GM19468 (cell line): Measurements from ENCODE around the gene GMDS.

ENCODE experiments used
- ATAC-seq: cut with Tn5 transposase; IDR thresholded peaks from one replicate; pipeline ENCODE4 v1.9.1; 2021; ENCODE audit warnings: mild to moderate bottlenecking, moderate library complexity, moderate number of reproducible peaks; ENCODE audit not compliant: unreplicated experiment; ENCODE audit errors: extremely low read depth

GMDS gene

DNA sequence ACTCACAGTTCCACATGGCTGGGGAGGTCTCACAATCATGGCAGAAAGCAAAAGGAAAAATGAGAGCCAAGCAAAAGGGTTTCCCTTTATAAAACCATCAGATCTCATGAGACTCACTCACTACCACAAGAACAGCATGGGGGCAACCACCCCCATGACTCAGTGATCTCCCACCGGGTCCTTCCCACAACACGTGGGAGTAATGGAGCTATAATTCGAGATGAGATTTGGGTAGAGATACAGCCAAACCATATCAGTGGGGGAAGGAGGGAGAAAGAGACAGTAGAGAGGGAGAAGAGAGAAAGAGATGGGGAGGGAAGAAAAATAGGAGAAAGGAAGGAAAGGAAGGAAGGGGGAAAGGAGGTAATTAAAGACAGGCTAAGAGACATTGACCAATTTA, 30.1 kb downstream of the GMDS start:
- no peak for ATAC-seq

DNA sequence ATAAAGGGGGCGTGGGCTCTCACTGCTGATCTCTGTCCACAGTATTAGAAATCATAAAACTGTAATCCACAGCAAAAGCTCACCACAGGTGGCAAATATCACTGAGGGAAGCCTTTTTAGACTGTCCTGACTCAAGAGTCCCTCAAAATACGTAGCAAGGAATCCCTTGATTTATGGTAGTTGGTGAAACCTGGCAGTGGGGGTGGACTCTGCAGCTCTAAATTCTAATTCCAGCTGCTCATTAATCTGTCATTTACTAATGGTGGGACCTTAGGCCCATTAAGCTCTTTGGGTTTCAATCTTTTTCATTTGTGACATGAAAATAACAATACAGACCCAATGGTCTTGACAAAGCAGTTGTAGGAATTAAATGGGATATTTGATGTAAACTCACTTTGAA, 32.3 kb downstream of the GMDS start:
- ATAC-seq, result no peak

DNA sequence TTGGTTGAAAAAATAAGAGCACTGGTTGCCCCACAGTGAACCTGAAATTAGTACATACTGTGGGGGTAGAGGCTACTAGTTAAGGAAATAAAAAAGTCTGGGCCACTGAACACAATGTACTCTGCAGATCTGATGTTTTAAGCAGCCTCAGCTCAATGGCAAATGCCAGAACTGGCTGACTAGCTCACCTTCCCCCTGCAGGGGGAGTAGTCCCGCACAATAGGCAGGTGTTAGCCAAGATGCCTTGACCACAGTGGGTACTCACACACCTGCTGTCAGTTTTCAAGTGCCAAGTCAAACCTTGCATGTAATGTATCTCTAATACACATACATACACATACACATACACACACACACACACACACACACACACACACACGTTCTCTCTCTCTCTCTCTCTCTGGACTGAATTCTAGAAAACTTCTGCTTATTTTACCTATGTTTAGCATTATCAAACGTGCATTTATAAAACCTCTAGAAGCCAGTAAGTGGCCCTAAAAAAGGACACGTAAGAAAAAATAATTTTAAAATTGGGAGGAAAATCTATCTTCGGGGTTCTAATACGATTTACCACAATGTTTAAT, 36.1 kb downstream of the GMDS start:
- peak; percentile 63 for ATAC-seq

GRCh38 chr6:2208468-2208867, 36.9 kb downstream of the GMDS start:
- no peak for ATAC-seq

DNA sequence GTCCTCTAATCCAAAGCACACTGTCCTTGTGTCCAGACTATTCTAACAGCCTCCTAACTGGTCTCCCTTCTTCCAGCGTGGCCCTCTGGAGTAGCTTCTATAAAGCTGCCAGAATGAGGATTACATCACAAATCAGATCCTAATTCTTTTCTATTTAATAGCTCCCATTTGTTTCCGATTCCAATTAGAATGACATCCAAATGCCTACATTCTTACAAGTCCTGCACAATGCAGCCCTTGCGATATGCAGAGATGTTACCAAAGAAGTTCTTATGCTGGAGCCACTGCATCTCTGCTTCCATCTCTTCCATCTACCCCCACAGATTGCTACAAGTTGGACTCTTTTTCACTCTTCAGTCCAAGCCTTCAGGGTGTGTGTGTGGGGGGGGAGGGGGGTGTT, 40.0 kb downstream of the GMDS start:
- ATAC-seq, result no peak

- no peak for ATAC-seq
These were observed 41.1 kb downstream of the GMDS start for GRCh38 chr6:2204272-2204671.

- ATAC-seq, result no peak
These were observed 42.1 kb downstream of the GMDS start for GRCh38 chr6:2203264-2203663.

DNA sequence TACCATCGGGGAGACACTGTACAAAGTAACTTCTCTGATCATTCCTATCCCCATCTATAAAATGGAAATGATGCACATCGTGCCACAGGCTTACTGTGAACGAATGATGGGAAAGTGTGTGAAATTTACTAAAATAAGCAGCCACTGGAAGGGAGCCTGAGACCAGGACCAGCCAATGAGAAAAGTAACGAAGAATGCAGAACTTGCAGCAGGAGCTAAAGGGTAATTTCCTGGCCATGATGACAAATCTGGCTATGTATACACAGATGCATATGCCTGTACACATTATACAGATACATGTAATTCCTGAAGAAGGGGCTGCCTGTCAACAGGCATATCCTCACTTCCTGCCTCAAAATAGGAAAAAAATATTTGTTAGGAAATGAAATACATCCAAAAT, 47.4 kb downstream of the GMDS start:
- ATAC-seq, result no peak

DNA sequence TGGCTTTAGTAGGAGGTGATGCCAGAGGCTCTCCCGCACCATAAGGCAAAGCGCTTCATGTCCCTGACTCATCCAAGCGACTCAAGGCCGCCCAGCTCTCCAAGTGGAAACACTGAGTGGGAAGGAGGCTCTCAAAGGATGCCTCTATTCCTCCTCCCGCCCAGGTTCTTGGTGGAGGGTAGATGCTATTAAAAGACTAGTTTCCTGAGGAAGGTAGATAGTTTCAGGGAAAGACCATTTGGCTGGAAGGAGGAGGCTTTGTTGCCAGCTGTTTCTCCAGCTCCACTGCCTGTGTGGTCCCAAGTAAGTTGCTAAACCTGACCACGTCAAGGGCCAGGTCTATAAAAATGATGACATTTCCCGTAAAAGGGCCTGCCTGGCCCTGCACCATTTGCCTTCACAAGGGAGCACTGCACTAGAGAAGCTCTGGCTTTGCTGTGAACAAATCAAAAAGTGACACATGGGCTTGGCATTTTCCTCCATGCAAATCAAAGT, 48.2 kb downstream of the GMDS start:
- no peak for ATAC-seq

GRCh38 chr6:2196079-2196679, 49.2 kb downstream of the GMDS start:
- ATAC-seq, result no peak

- ATAC-seq, result no peak
These were observed 50.8 kb downstream of the GMDS start for GRCh38 chr6:2194643-2195042.

DNA sequence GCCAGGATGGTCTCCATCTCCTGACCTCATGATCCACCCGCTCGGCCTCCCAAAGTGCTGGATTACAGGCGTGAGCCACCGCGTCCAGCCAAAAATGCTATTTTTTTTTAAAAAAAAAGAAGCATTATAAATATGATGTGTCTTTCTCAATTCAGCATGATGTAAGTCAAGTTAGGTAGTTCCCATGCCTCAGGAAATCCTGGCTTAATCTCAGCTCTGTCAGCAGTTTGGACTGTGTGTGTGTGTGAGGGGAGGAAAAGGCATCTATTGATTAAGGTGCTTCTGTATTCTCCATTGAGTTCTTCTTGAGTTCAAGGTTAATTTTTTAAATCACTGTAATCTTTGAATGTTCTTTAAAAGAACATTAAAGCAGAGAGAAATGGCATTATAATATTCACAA, 51.5 kb downstream of the GMDS start:
- ATAC-seq, result no peak

DNA sequence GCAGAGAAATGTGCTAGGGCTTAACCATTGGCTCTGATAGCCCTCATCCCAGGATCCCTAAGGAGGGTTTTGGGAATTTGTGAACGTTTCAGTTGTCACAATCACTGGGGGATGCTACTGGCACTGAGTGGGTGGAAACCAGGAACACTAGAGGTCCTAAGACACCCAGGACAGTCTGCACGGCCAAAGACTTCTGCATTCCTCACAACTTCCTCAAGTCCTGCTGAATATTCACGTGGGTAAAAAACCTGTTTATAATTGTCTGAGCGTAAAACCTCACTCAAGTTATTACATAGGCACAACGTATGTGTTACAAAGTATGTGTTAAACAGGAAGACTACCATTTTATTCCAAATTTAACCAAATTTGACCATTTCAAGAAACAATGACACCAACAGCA, 52.4 kb downstream of the GMDS start:
- no peak for ATAC-seq

DNA sequence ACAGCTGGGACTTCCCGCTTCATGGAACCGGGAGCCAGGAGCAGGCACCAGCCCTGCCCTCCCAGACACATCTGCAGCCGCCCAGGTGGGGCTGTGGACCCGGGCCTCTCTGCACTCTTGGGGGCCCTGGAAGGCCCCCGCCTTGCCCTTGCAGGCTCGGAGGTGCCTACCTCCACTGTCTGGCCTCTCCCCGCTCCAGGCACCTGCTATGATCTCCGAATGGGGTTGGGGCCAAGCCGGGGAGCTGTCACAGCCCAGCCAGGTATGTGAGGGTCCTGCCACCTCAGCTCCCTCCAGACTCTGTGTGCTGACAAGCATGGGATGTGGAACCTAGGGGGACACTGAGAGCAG, 54.0 kb downstream of the GMDS start:
- ATAC-seq, result no peak

DNA sequence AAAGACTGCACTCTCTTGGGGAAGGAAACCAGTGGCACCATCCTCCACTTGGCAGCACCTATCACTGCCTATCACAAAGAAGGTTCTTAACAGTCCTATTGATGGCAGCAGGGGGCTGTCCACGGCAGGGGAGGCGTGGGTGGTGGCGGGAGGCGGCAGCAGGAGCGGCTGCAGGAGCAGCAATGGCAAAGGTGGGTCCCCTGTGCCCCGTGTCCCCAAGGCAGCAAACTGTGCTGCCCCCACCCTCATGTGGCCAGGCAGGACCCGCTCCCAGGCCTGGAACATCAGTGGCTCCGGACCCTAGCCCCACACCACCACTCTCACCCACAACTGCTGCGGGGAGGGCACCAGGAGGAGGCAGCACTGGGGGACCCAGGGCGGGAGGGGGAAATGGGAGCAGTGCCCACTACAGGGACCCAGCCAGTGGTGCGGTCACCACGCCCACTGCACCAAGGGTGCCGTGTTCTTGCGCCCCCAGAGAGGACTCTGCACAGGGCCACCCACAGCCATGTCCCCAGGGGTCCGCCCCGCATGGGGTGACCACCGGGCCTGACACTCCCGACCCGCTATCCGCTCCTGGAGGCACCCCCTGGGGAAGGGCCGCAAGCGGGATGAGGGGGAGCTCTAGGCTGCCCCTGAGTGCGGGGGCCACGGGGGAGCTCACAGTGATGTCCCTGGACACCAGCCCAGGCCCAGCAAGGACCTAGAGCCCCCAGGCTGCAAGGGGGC, 54.6 kb downstream of the GMDS start:
- ATAC-seq, result no peak

GRCh38 chr6:2188856-2189384, 56.5 kb downstream of the GMDS start:
- ATAC-seq, result no peak

GRCh38 chr6:2188397-2188796, 57.0 kb downstream of the GMDS start:
- ATAC-seq, result no peak

DNA sequence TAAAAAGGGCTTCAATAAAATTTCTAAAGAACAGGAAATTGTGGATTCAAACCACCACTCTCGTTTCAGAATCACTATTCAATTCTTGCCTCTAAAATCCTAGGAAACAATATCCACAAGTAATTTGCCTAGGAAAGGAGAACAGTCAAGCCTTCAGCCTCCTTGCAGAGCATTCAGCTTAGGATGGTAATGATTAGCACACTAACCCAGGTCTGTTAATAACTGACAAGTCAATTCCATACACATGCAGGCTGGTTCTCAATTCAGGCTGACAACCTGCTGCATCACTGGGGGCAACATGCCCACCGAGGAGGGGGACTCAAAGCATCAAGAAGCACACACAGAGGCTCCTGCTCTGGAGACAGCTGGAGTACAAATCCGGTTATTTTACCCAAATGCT, 57.6 kb downstream of the GMDS start:
- no peak for ATAC-seq

- ATAC-seq, result peak; percentile 53
These were observed 58.9 kb downstream of the GMDS start for GRCh38 chr6:2186516-2186915.

DNA sequence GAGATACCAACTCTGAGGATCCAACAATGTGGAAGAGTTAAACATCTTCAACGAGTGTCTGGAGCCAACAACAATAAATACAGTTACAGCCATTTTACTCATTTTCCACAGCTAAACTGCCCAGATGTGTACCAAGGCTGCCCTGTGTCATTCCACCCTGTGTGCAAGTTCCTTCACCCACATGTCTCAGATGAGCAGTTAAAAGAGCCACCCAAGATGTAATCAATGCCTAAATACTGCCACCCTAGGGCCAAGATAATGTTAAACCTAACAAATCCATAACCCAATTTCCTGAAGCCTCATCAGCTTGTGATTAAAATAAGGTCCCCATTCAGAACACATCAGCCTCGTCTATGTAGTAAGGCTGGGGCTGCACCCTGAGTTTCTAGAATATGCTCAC, 59.9 kb downstream of the GMDS start:
- no peak for ATAC-seq

- ATAC-seq, result no peak
These were observed 60.5 kb downstream of the GMDS start for GRCh38 chr6:2184700-2185455.
